Peyer's patch (tissue), 4 donors: ENCODE results near the gene SLC7A4.

Source experiments
- CTCF ChIP-seq, 6 experiments: fragments of 450-650 bp in 4 of 6; fragments of 200-600 bp in 2 of 6; sonication (generic) in 1 of 6; IDR thresholded peaks; one replicate each; pipeline ENCODE4 v1.5.1; 2017 to 2019; ENCODE audit warnings: antibody characterized with exemption in 6 of 6, mild to moderate bottlenecking in 3 of 6, moderate library complexity in 1 of 6
- POLR2A ChIP-seq, 2 donors: fragments of 450-650 bp; IDR thresholded peaks; one replicate each; pipeline ENCODE4 v1.5.1; 2017; ENCODE audit warnings: antibody characterized with exemption in 2 of 2, mild to moderate bottlenecking in 2 of 2, moderate library complexity in 2 of 2

DNA sequence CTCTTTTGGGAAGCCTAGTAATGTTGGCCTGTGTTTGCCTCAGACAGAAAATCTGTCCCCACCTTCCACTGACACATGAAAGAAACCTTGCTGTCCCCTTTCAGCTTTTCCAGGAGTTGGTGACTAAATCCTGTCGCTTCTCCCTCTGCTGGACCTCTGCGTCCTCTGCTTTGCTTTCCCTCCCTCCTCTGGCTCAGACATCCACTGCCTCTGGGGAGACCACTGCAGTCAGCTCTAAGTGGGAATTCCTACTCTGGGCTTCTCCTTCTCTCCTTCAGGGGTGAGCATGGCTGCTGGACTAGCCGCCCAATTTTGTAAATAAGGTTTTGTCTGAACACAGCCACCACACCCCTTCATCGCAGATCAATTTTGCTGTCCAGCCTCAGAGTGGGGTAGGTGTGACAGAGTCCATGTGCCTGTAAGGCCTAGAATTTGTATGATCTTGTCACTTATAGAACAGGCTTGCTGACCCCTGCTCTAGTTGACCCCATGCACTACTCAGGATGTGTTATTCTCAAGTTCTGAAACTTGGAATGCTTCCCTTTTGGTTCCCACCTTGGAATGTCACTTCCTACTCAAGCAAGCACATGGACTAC, 36.4 kb upstream of the SLC7A4 start:
- TF ChIP-seq CTCF (IDR thresholded peaks at IDR 0.05) = no peak
- TF ChIP-seq POLR2A (IDR thresholded peaks at IDR 0.05) = no peak
